Fibroblast of lung (primary cell): Measurements from ENCODE around the gene SHISA9. TPM values are rescaled to one million over a fixed set of nuclear protein-coding genes. Genes with fewer than 3 reads are reported as not detected.

Experiments
- DNase-seq, 2 donors: peaks; one replicate each; pipeline versions ENCODE4 v3.0.0 to v3.0.0-alpha.2; 2010; ENCODE audit warnings: low read depth in 2 of 2
- H2AFZ ChIP-seq: 2 replicates; pipeline ENCODE4 v1.5.1; 2012; ENCODE audit warnings: low read length, control low read depth, inconsistent platforms
- H3K27ac ChIP-seq: 2 replicates; pipeline ENCODE4 v1.5.1; 2011; ENCODE audit warnings: low read length, control low read depth; ENCODE audit not compliant: insufficient read depth
- H3K27me3 ChIP-seq: 2 replicates; pipeline ENCODE4 v1.5.1; 2011; ENCODE audit warnings: mild to moderate bottlenecking, low read length; ENCODE audit not compliant: control insufficient read depth, insufficient read depth
- H3K36me3 ChIP-seq: 2 replicates; pipeline ENCODE4 v1.5.1; 2011; ENCODE audit warnings: low read length; ENCODE audit not compliant: control insufficient read depth, insufficient read depth
- H3K4me1 ChIP-seq: 2 replicates; pipeline ENCODE4 v1.5.1; 2011; ENCODE audit warnings: low read length; ENCODE audit not compliant: control insufficient read depth, insufficient read depth; ENCODE audit errors: extremely low read depth
- H3K4me2 ChIP-seq: 2 replicates; pipeline ENCODE4 v1.5.1; 2011; ENCODE audit warnings: low read length, control low read depth; ENCODE audit not compliant: insufficient read depth; ENCODE audit errors: extremely low read depth
- H3K4me3 ChIP-seq, 4 experiments: fragments of 200-600 bp in 1 of 4; sonication (generic) in 1 of 4; replicated peaks in 1 of 4; 2 replicates each; pipeline ENCODE4 v1.5.1; 2011 to 2016; ENCODE audit warnings: low read length in 4 of 4, low read depth in 3 of 4, mild to moderate bottlenecking in 3 of 4, control low read depth in 2 of 4, inconsistent platforms in 1 of 4, mixed read lengths in 1 of 4; ENCODE audit not compliant: insufficient read depth in 1 of 4; ENCODE audit errors: control extremely low read depth in 1 of 4
- H3K79me2 ChIP-seq: 2 replicates; pipeline ENCODE4 v1.5.1; 2012; ENCODE audit warnings: mild to moderate bottlenecking, low read length, inconsistent platforms; ENCODE audit not compliant: control insufficient read depth, insufficient read depth
- H3K9ac ChIP-seq: 2 replicates; pipeline ENCODE4 v1.5.1; 2011; ENCODE audit warnings: mild to moderate bottlenecking, low read length, control low read depth; ENCODE audit not compliant: insufficient read depth
- H3K9me3 ChIP-seq: 2 replicates; pipeline ENCODE4 v1.5.1; 2012; ENCODE audit warnings: low read depth, low read length; ENCODE audit not compliant: control insufficient read depth, insufficient read depth
- H4K20me1 ChIP-seq: 2 replicates; pipeline ENCODE4 v1.5.1; 2011; ENCODE audit warnings: low read length; ENCODE audit not compliant: control insufficient read depth, insufficient read depth; ENCODE audit errors: extremely low read depth
- CTCF ChIP-seq, 2 donors: IDR thresholded peaks in 1 of 2; conservative IDR thresholded peaks in 1 of 2; 1 replicate in 1 of 2; 2 replicates in 1 of 2; pipeline ENCODE4 v1.5.1; 2011 to 2012; ENCODE audit warnings: low read length in 2 of 2, control low read depth in 1 of 2, inconsistent platforms in 1 of 2, low read depth in 1 of 2, mild to moderate bottlenecking in 1 of 2
- EZH2 ChIP-seq: IDR thresholded peaks from 2 replicates; pipeline ENCODE4 v1.5.1; 2012; ENCODE audit warnings: low read length, control low read depth, mild to moderate bottlenecking; ENCODE audit errors: missing control alignments
- polyA plus RNA-seq, 2 donors: library from polyadenylated mRNA; depleted of rRNA in 1 of 2; stranded (reverse) in 1 of 2; unstranded in 1 of 2; fragments of >200 nt; gene quantifications; 2 replicates each; pipeline ENCODE4 v1.2.1, GENCODE V29; 2011 to 2012; ENCODE audit warnings: missing spikeins in 1 of 2
- total RNA-seq: library from RNA; depleted of rRNA; stranded (reverse); fragments of >200 nt; gene quantifications from 2 replicates; pipeline ENCODE4 v1.2.1, GENCODE V29; 2014

Gene SHISA9
- total and polyA plus RNA-seq, 2 donors (not counting 1 experiment from before 2014, with no cell fraction given): not detected

- Histone ChIP-seq H3K9me3 (no peaks in the 10 kb centered on the region), H4K20me1 (no peaks in the 10 kb centered on the region), H2AFZ (no peak overlapping the region), H3K36me3 (no peaks in the 10 kb centered on the region), H3K9ac (no peak overlapping the region), H3K4me2 (no peak overlapping the region), H3K4me1 (no peaks in the 10 kb centered on the region), H3K27ac (no peak overlapping the region), H3K4me3 (no peak overlapping the region), H3K79me2 (no peaks in the 10 kb centered on the region), H3K27me3 (no peaks in the 10 kb centered on the region)
- DNase-seq: no peak
- TF ChIP-seq CTCF (conservative IDR thresholded peaks at IDR 0.05 in 1 of 2, IDR thresholded peaks at IDR 0.05 in 1 of 2; ENCODE audit: low read depth in 1 of 2, low read length in 2 of 2): no peak
- TF ChIP-seq EZH2: no peak
These were observed 269.9 kb downstream of the SHISA9 start for GRCh38 chr16:13171313-13171712.

GRCh38 chr16:13176711-13177110, 275.3 kb downstream of the SHISA9 start:
- Histone ChIP-seq H3K27ac (no peak overlapping the region), H3K27me3 (no peaks in the 10 kb centered on the region), H3K36me3 (no peaks in the 10 kb centered on the region), H3K4me2 (no peak overlapping the region), H3K9me3 (no peaks in the 10 kb centered on the region), H3K4me1 (no peaks in the 10 kb centered on the region), H2AFZ (no peak overlapping the region), H3K9ac (no peak overlapping the region), H3K4me3 (no peak overlapping the region), H4K20me1 (no peaks in the 10 kb centered on the region), H3K79me2 (no peaks in the 10 kb centered on the region)
- DNase-seq: no peak
- TF ChIP-seq CTCF (conservative IDR thresholded peaks at IDR 0.05 in 1 of 2, IDR thresholded peaks at IDR 0.05 in 1 of 2; ENCODE audit: low read depth in 1 of 2, low read length in 2 of 2): no peak
- TF ChIP-seq EZH2: no peak

- H3K27me3 ChIP-seq: no peaks in the 10 kb centered on the region
- no peak overlapping the region for H3K27ac ChIP-seq
- H3K4me3 ChIP-seq: no peak overlapping the region
- H4K20me1 ChIP-seq: no peaks in the 10 kb centered on the region
- no peak overlapping the region for H2AFZ ChIP-seq
- no peak for TF ChIP-seq CTCF (conservative IDR thresholded peaks at IDR 0.05 in 1 of 2, IDR thresholded peaks at IDR 0.05 in 1 of 2; ENCODE audit: low read depth in 1 of 2, low read length in 2 of 2)
- TF ChIP-seq EZH2: no peak
- H3K36me3 ChIP-seq: no peaks in the 10 kb centered on the region
- no peak overlapping the region for H3K4me2 ChIP-seq
- H3K9ac ChIP-seq: no peak overlapping the region
- H3K9me3 ChIP-seq: no peaks in the 10 kb centered on the region
- H3K4me1 ChIP-seq: no peaks in the 10 kb centered on the region
- DNase-seq: no peak
- H3K79me2 ChIP-seq: no peaks in the 10 kb centered on the region
These were observed 276.9 kb downstream of the SHISA9 start for GRCh38 chr16:13178318-13178717.
